ENCODE data around the gene EIF1.
"Not testable (repeated sequence)": the region's sequence is repeated elsewhere in the genome, so short reads cannot be mapped to it uniquely, and the experiment has no call there.

EIF1 gene
- total RNA-seq, result 1,300 to 1,731 (median 1,414) reads per million in 3 donors

DNA sequence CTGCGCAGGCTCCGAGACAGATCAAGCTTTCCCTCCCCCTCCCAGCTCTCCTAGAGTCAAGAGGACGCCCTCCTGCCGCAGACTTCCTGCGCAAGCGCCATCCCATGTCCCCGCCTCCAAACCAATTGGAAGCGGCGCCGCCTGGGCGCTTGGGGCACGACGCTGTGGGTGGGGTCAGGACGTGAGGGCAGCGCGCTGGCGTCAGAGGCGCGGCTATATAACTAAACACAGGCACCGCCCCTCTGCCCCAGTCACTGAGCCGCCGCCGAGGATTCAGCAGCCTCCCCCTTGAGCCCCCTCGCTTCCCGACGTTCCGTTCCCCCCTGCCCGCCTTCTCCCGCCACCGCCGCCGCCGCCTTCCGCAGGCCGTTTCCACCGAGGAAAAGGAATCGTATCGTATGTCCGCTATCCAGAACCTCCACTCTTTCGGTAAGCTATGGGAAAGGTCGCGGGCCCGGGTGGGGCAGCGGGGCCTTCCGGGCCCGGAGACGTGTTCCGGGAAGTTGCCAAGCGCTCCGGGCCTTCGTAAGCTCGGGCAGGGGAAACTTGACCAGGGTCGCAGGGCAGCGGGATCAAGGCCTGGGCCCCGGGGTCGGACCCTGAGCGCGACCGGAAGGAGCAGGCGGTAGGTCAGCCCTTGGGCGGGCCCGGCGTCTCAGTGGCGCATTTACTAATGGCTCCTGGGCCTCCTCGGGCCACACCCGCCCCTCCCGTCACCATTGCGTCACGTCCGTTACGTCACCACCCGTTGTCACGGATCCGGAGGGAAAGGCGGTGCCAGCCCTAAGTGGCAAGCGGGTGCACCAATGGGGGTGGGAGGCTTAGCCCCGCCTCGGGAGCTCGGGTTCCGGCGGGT lies at the start of gene EIF1:
Gene EIF1, plus strand, starts transcription at position 245 of the 856 bp plus-strand sequence. Its CDS starts 154 bp downstream, at position 399.
- no peaks in the 10 kb centered on the region for H3K27me3 ChIP-seq (replicated peaks; ENCODE audit: control insufficient read depth, insufficient read depth, low read length, poor library complexity, severe bottlenecking)

DNA sequence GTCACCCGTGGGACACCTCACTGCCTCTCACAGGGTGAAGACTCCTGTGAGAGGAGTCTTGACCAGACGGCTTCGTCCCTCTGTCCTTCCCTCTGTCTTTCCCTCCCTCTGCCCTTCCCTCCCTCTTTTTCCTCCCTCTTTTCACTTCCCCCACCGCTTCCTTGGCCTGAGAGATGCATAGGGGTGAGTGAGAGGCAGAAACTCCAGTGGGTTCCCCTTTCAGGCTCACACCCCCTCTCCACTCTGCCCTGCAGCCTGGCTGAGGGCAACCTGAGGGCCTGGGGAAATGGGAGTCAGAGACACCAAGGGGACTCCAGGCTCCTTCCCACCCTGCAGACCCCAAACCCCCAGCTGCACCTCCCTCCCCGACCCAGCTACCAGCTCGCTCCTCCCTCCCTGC lies 49.7 kb upstream of the EIF1 start:
- no peaks in the 10 kb centered on the region for H3K9me3 ChIP-seq (ENCODE audit: control insufficient read depth, low read length)
- H3K27ac ChIP-seq (ENCODE audit: insufficient read depth, low read length, poor library complexity, severe bottlenecking), result no peak overlapping the region
- DNase-seq, result no peak
- H3K27me3 ChIP-seq (replicated peaks; ENCODE audit: control insufficient read depth, insufficient read depth, low read length, poor library complexity, severe bottlenecking), result no peaks in the 10 kb centered on the region
- no peak overlapping the region for H3K4me3 ChIP-seq (ENCODE audit: insufficient read depth, low read depth, low read length, poor library complexity, severe bottlenecking)
- H3K36me3 ChIP-seq (ENCODE audit: control insufficient read depth, insufficient read depth, low read length), result no peaks in the 10 kb centered on the region
- H3K4me1 ChIP-seq (ENCODE audit: control insufficient read depth, insufficient read depth, low read length, poor library complexity, severe bottlenecking), result no peaks in the 10 kb centered on the region

More for the DNA sequence above, at the start of gene EIF1:
- peaks cover 45% of the 10 kb centered on the region for H3K36me3 ChIP-seq (ENCODE audit: control insufficient read depth, insufficient read depth, low read length)
- H3K27ac ChIP-seq (ENCODE audit: insufficient read depth, low read length, poor library complexity, severe bottlenecking), result peak within 1 kb of the TSS; percentile 100
- H3K4me3 ChIP-seq (ENCODE audit: insufficient read depth, low read depth, low read length, poor library complexity, severe bottlenecking), result peak within 1 kb of the TSS; percentile 92
- H3K9me3 ChIP-seq (ENCODE audit: control insufficient read depth, low read length), result no peaks in the 10 kb centered on the region
- peaks cover 29% of the 10 kb centered on the region for H3K4me1 ChIP-seq (ENCODE audit: control insufficient read depth, insufficient read depth, low read length, poor library complexity, severe bottlenecking)
- DNase-seq, result peak; percentile 99 to 100 (median 99)

DNA sequence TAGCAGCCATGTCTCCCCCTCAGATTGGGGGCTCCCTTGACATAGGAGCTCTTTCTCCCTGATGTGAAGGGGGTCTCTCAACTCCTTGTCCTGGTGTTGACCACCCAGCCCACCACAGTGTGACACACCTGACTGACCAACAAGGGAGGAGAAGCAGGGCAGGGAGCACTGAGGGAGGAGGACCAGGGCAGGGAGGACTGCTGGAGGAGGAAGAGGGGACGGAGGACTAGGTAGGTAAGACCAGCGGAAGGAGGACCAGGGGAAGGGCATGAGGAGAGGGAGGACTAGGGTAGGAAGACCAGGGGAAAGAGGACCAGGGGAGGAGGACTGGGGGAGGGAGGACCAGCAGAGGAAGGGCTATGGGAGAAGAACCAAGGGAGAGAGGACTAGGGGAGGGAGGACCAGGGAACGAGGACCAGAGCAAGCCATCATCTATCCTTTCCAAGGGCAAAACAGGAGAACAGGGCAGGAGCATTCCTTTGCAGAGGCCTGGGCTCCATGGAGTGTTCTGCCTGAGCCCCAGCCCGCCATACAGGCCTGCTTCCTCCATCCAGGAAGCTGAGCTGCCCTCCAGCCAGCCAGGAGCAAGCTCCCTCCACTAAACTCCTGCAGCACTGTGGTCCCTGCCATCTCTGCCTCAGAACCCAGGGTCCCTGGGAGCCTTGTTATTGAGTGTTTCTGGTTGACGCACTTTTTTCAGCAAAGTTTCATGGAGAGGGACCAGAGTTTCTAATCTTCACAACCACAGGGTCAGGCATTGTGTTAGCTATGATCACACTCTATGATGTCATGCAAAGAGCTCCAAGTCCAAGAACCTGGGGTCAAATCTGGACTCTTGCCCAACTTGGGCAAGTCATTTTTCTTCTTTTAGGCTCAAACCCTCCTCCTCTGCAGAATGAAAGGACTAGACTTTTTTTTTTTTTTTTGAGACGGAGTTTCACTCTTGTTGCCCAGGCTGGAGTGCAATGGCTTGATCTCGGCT lies 48.9 kb upstream of the EIF1 start:
- H3K36me3 ChIP-seq (ENCODE audit: control insufficient read depth, insufficient read depth, low read length), result no peaks in the 10 kb centered on the region
- no peak overlapping the region for H3K27ac ChIP-seq (ENCODE audit: insufficient read depth, low read length, poor library complexity, severe bottlenecking)
- H3K9me3 ChIP-seq (ENCODE audit: control insufficient read depth, low read length), result no peaks in the 10 kb centered on the region
- no peak overlapping the region for H3K4me3 ChIP-seq (ENCODE audit: insufficient read depth, low read depth, low read length, poor library complexity, severe bottlenecking)
- DNase-seq, result no peak
- no peaks in the 10 kb centered on the region for H3K27me3 ChIP-seq (replicated peaks; ENCODE audit: control insufficient read depth, insufficient read depth, low read length, poor library complexity, severe bottlenecking)
- no peaks in the 10 kb centered on the region for H3K4me1 ChIP-seq (ENCODE audit: control insufficient read depth, insufficient read depth, low read length, poor library complexity, severe bottlenecking)

DNA sequence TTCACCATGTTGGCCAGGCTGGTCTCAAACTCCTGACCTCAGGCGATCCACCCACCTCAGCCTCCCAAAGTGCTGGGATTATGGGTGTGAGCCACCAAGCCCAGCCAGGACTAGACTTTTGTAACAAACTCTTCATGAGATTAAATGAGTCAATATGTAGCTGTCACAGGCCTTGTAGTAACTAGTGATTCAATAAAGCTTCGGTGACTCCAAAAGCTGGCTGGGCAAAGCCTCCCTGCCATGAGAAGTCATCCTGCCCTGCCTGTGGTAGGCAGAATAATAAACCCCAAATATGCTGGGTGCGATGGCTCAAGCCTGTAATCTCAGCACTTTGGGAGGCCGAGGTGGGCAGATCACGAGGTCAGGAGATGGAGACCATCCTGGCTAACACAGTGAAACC lies 48.1 kb upstream of the EIF1 start:
- not testable (repeated sequence) for H3K9me3 ChIP-seq (ENCODE audit: control insufficient read depth, low read length); H3K27me3 ChIP-seq (replicated peaks; ENCODE audit: control insufficient read depth, insufficient read depth, low read length, poor library complexity, severe bottlenecking); H3K4me1 ChIP-seq (ENCODE audit: control insufficient read depth, insufficient read depth, low read length, poor library complexity, severe bottlenecking); DNase-seq; H3K4me3 ChIP-seq (ENCODE audit: insufficient read depth, low read depth, low read length, poor library complexity, severe bottlenecking); H3K27ac ChIP-seq (ENCODE audit: insufficient read depth, low read length, poor library complexity, severe bottlenecking); H3K36me3 ChIP-seq (ENCODE audit: control insufficient read depth, insufficient read depth, low read length)

DNA sequence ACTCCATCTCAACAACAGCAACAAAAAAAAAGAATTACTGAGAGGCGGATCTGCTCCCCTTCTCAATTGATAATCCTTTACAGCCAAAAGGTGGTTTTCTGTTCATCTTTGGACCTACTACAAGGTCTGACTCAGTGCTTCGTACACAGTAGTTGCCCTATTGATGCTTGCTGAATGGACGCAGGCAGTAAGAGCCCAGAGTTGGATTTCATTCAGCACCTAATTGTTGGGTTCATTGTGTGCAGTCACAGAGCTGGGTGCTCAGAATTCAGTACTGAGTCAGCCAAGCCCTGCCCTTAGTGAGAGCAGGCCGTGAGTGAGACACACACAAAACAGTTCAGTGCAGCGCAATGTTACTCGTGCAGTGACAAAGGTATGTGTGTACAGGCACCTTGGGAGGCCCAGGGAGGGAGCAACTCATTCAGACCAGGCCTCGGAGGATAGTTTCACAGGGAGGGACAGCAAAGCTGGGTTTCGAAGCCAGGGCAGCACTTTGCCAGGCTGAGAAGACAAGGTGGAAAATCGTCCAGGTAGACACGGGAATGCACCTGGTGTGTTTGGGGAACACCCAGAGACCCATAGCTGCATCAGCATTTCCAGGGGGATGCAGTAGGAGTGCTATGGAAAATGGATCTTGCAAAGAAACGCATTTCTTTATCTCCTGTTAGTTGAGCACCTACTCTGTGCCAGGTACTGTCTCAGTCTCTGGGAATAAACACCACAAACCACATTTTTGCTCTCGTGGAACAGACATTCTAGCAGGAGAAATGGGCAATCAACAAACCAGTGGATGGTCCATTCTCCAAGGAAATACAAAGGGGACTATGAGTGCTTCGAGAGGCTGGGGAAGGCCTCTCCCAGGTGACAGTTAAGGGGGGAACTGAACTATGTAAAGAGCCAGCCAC lies 46.2 kb upstream of the EIF1 start:
- Histone ChIP-seq H3K4me3 (ENCODE audit: insufficient read depth, low read depth, low read length, poor library complexity, severe bottlenecking) (no peak overlapping the region), H3K9me3 (ENCODE audit: control insufficient read depth, low read length) (no peaks in the 10 kb centered on the region), H3K36me3 (ENCODE audit: control insufficient read depth, insufficient read depth, low read length) (no peaks in the 10 kb centered on the region), H3K27ac (ENCODE audit: insufficient read depth, low read length, poor library complexity, severe bottlenecking) (no peak overlapping the region), H3K4me1 (ENCODE audit: control insufficient read depth, insufficient read depth, low read length, poor library complexity, severe bottlenecking) (peaks cover under 1% of the 10 kb centered on the region), H3K27me3 (replicated peaks; ENCODE audit: control insufficient read depth, insufficient read depth, low read length, poor library complexity, severe bottlenecking) (no peaks in the 10 kb centered on the region)
- no peak for DNase-seq

DNA sequence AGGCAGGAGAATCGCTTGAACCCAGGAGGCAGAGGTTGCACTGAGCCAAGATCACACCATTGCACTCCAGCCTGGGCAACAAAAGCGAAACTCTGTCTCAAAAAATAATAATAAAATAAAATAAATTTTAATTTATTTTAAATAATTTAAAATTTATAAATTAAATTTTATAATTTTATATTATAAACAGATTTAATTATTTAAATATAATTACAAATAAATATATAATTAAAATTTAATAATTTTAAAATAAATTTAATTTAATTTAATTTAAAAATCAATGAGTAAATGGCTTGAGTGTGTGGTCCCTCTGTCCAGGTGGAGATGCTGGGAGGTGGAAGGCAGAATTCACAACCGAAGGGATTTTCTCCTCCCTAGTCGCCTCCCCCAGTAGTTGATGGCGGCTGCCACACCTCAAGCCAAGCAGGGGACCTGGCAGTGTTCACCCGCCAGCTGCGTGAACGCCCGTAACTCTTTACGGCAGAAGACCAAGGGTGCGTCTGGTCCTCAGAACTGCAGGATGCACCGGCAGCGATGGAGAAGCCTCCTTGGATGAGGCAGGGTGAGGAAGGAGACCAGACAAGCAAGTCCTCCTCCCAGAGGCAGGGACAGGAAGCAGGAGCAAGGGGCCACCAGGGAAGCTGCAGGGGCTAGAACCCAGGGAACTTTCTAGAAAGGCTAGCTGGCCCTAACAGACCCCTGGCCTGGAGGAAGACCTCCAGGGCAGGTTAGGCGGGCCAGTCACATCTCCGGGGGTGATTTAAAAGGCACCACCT lies 41.5 kb upstream of the EIF1 start:
- Histone ChIP-seq H3K27ac (ENCODE audit: insufficient read depth, low read length, poor library complexity, severe bottlenecking) (no peak overlapping the region), H3K27me3 (replicated peaks; ENCODE audit: control insufficient read depth, insufficient read depth, low read length, poor library complexity, severe bottlenecking) (no peaks in the 10 kb centered on the region), H3K4me1 (ENCODE audit: control insufficient read depth, insufficient read depth, low read length, poor library complexity, severe bottlenecking) (peaks cover 14% of the 10 kb centered on the region), H3K4me3 (ENCODE audit: insufficient read depth, low read depth, low read length, poor library complexity, severe bottlenecking) (no peak overlapping the region), H3K36me3 (ENCODE audit: control insufficient read depth, insufficient read depth, low read length) (no peaks in the 10 kb centered on the region), H3K9me3 (ENCODE audit: control insufficient read depth, low read length) (no peaks in the 10 kb centered on the region)
- DNase-seq, result no peak

DNA sequence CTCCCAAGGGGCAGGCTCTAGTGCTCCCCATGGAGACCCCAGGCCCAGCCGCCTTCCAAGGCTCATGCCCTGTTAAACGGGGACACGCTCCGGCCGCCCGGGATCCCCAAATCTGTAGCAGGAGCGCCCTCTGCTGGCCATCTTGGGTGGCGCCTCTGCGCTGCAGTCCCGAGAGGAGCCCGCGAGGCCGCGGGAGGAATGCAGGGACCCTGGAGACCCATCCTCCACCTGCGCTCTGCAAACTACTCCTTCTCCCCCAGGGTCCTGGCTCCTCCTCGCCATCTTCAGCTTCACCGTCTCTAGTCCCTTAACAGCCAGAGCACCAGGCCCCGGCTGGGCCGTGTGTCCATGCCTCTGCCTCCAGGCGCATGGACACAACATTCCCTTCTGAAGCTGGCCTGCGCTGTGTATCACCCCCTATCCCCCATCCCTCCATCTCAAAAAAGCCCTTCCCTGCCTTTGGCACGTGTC lies 40.7 kb upstream of the EIF1 start:
- Histone ChIP-seq H3K27ac (ENCODE audit: insufficient read depth, low read length, poor library complexity, severe bottlenecking) (peak overlapping the region; percentile 14), H3K36me3 (ENCODE audit: control insufficient read depth, insufficient read depth, low read length) (no peaks in the 10 kb centered on the region), H3K9me3 (ENCODE audit: control insufficient read depth, low read length) (no peaks in the 10 kb centered on the region), H3K4me1 (ENCODE audit: control insufficient read depth, insufficient read depth, low read length, poor library complexity, severe bottlenecking) (peaks cover 14% of the 10 kb centered on the region), H3K4me3 (ENCODE audit: insufficient read depth, low read depth, low read length, poor library complexity, severe bottlenecking) (peak overlapping the region; percentile 59), H3K27me3 (replicated peaks; ENCODE audit: control insufficient read depth, insufficient read depth, low read length, poor library complexity, severe bottlenecking) (no peaks in the 10 kb centered on the region)
- peak; percentile 64 to 82 (median 78) for DNase-seq

DNA sequence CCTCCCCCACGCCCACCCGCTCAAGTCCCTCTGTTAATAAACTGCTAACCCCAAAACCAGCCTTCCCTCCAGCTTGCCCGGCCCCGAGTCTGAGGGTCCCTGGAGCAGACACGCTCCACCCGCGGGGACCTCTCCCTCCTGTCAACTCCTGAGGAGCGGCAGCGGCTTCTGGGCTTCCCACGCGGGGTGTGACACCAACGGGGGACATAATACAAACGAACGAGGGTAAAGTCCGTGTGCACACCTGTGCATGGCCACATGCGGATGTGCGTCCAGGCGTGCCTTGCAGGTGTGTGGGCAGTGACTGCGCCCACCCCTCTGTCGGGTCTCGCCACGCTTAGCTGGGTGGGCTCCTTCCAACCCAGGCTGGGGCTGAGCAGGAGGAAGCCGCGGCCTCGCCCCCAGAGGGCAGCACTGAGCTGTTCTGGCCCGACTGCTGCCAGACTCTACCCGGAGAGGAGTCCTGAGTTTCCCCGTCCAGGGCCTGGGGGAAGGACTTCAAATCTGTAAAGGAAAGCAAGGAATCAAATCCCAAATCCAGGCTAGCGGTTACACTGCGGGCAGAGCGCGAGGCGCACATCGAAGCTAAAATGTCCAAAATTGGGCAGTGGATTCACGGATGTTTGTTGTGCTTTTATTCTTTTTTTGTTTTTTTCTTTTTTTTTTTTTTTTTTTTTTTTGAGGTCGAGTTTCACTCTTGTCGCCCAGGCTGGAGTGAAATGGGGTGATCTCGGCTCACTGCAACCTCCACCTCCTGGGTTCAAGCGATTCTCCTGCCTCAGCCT lies 40.1 kb upstream of the EIF1 start:
- Histone ChIP-seq H3K4me3 (ENCODE audit: insufficient read depth, low read depth, low read length, poor library complexity, severe bottlenecking) (peak overlapping the region; percentile 59), H3K27ac (ENCODE audit: insufficient read depth, low read length, poor library complexity, severe bottlenecking) (no peak overlapping the region)

More for the DNA sequence above, 40.1 kb upstream of the EIF1 start:
- Histone ChIP-seq H3K4me1 (ENCODE audit: control insufficient read depth, insufficient read depth, low read length, poor library complexity, severe bottlenecking) (peaks cover 14% of the 10 kb centered on the region), H3K36me3 (ENCODE audit: control insufficient read depth, insufficient read depth, low read length) (no peaks in the 10 kb centered on the region), H3K9me3 (ENCODE audit: control insufficient read depth, low read length) (no peaks in the 10 kb centered on the region), H3K27me3 (replicated peaks; ENCODE audit: control insufficient read depth, insufficient read depth, low read length, poor library complexity, severe bottlenecking) (no peaks in the 10 kb centered on the region)
- peak; percentile 61 to 75 (median 63) for DNase-seq
